PC-9 (cell line): ENCODE data around the gene TP53AIP1. TPM values are rescaled to one million over a fixed set of nuclear protein-coding genes. Genes with fewer than 3 reads are reported as not detected.

Source experiments
- BruUV-seq: library from RNA; stranded (reverse); fragments of 400-500 nt; replicated peaks from 2 replicates; lab custom pipeline; 2021; lab: Mats Ljungman, UMichigan
- CTCF ChIA-PET: fragments of 300-600 bp; sonication (Branson Sonifier 250); formaldehyde crosslinking; loops from one replicate; lab custom pipeline; 2022; ENCODE audit warnings: antibody characterized with exemption; lab: Charles Lee
- POLR2A ChIA-PET: fragments of 300-600 bp; sonication (Branson Sonifier 250); formaldehyde crosslinking; loops from one replicate; lab custom pipeline; 2022; ENCODE audit warnings: antibody characterized with exemption; ENCODE audit not compliant: unreplicated experiment; lab: Charles Lee
- DNase-seq, 2 experiments: peaks; one replicate each; pipeline versions ENCODE4 v3.0.0 to v3.0.0-alpha.2; 2015 to 2022; ENCODE audit warnings: mixed read lengths in 1 of 2
- H2AFZ ChIP-seq: fragments of 200-600 bp; sonication (generic); 2 replicates; pipeline ENCODE4 v1.8.1; 2017; ENCODE audit warnings: antibody characterized with exemption
- H3F3A ChIP-seq: fragments of 200-600 bp; sonication (generic); 2 replicates; pipeline ENCODE4 v1.8.1; 2017; ENCODE audit warnings: antibody characterized with exemption, mild to moderate bottlenecking, low read depth; ENCODE audit not compliant: insufficient read depth
- H3K27ac ChIP-seq: fragments of 200-600 bp; sonication (generic); 2 replicates; pipeline ENCODE4 v1.6.1; 2016; ENCODE audit warnings: mixed run types
- H3K27me3 ChIP-seq: fragments of 200-600 bp; sonication (generic); 2 replicates; pipeline ENCODE4 v1.6.1; 2016; ENCODE audit warnings: low read depth, mixed run types; ENCODE audit not compliant: insufficient read depth
- H3K36me3 ChIP-seq: fragments of 200-600 bp; sonication (generic); 2 replicates; pipeline ENCODE4 v1.6.1; 2016; ENCODE audit warnings: low read depth, mixed run types
- H3K4me1 ChIP-seq: fragments of 200-600 bp; sonication (generic); replicated peaks from 2 replicates; pipeline ENCODE4 v1.6.1; 2016; ENCODE audit warnings: mixed run types; ENCODE audit not compliant: insufficient read depth
- H3K4me2 ChIP-seq: fragments of 200-600 bp; sonication (generic); 2 replicates; pipeline ENCODE4 v1.6.1; 2017; ENCODE audit warnings: mixed run types
- H3K4me3 ChIP-seq: fragments of 200-600 bp; sonication (generic); 2 replicates; pipeline ENCODE4 v1.6.1; 2016; ENCODE audit warnings: mixed run types
- H3K79me2 ChIP-seq: fragments of 200-600 bp; sonication (generic); 2 replicates; pipeline ENCODE4 v1.6.1; 2017; ENCODE audit warnings: low read depth, mixed run types
- H3K9me2 ChIP-seq: fragments of 200-600 bp; sonication (generic); 2 replicates; pipeline ENCODE4 v1.8.1; 2017; ENCODE audit warnings: mild to moderate bottlenecking; ENCODE audit not compliant: insufficient read depth
- H3K9me3 ChIP-seq: fragments of 200-600 bp; sonication (generic); 2 replicates; pipeline ENCODE4 v1.8.1; 2016; ENCODE audit warnings: low read depth; ENCODE audit not compliant: insufficient read depth
- H4K20me1 ChIP-seq: fragments of 200-600 bp; sonication (generic); 2 replicates; pipeline ENCODE4 v1.8.1; 2017; ENCODE audit not compliant: insufficient read depth
- EZH2 ChIP-seq: fragments of 200-600 bp; sonication (generic); IDR thresholded peaks from 2 replicates; pipeline ENCODE4 v1.8.0; 2017; ENCODE audit warnings: antibody characterized with exemption, low read depth
- intact Hi-C: fragments of 100-400 bp; cut with micrococcal nuclease; formaldehyde crosslinking; loops from one replicate; pipeline ENCODE4 v1.10.0; 2022; ENCODE audit not compliant: unreplicated experiment
- total RNA-seq: library from RNA; stranded (reverse); gene quantifications from 2 replicates; pipeline ENCODE4 v1.2.3, GENCODE V29; 2021
- TF ChIP-seq, protein P1 (sequence below): fragments of 200-600 bp; sonication (generic); conservative IDR thresholded peaks from 2 replicates; pipeline ENCODE4 v1.6.1; 2017; ENCODE audit warnings: mixed run types, antibody characterized with exemption, mild to moderate bottlenecking, moderate library complexity

The TP53AIP1 gene
- total RNA-seq, 1 experiment from 2014 or later, result not detected

DNA sequence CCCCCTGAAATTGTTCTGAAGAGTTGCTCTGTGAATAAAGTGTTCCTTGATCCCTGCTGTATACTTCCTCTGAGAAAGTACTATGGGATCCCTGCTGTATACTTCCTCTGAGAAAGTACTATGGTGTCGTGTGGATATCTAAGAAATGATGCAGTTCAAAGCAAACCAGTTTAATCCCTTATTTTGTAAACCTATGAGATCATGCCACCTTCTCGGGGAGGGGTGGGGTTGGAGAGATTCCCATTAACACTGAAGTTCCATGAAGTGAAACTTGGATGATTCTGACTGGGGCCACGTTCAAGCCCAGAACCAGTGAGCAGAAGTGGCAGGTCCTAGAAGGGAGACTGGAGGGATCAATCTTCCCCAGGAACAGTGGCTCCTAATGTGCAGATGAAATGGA is 13.0 kb upstream of the TP53AIP1 start:
- Histone ChIP-seq H4K20me1 (no peaks in the 10 kb centered on the region), H3K4me1 (no peaks in the 10 kb centered on the region), H3K36me3 (no peaks in the 10 kb centered on the region), H3K9me2 (no peaks in the 10 kb centered on the region), H3K4me2 (no peak overlapping the region), H3K27ac (no peak overlapping the region), H3K27me3 (no peaks in the 10 kb centered on the region), H3F3A (no peaks in the 10 kb centered on the region), H3K9me3 (no peaks in the 10 kb centered on the region), H3K79me2 (no peaks in the 10 kb centered on the region), H2AFZ (no peak overlapping the region), H3K4me3 (no peak overlapping the region)
- TF ChIP-seq, protein P1, sequence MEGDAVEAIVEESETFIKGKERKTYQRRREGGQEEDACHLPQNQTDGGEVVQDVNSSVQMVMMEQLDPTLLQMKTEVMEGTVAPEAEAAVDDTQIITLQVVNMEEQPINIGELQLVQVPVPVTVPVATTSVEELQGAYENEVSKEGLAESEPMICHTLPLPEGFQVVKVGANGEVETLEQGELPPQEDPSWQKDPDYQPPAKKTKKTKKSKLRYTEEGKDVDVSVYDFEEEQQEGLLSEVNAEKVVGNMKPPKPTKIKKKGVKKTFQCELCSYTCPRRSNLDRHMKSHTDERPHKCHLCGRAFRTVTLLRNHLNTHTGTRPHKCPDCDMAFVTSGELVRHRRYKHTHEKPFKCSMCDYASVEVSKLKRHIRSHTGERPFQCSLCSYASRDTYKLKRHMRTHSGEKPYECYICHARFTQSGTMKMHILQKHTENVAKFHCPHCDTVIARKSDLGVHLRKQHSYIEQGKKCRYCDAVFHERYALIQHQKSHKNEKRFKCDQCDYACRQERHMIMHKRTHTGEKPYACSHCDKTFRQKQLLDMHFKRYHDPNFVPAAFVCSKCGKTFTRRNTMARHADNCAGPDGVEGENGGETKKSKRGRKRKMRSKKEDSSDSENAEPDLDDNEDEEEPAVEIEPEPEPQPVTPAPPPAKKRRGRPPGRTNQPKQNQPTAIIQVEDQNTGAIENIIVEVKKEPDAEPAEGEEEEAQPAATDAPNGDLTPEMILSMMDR, result no peak
- no peak for TF ChIP-seq EZH2
- BruUV-seq, result no TSS peak
- ChIA-PET CTCF (interaction anchor here (0.7 to 1.4 kb wide), 2 partner anchors 67 to 107 kb away, joined by 3 read pairs; no protein-coding TSS in a partner anchor), POLR2A (no interaction called here)
- DNase-seq, result no peak
- intact Hi-C loops, result loop anchor here (1.0 to 5.0 kb wide), 5 partner anchors 71 to 923 kb away; no protein-coding TSS in a partner anchor

DNA sequence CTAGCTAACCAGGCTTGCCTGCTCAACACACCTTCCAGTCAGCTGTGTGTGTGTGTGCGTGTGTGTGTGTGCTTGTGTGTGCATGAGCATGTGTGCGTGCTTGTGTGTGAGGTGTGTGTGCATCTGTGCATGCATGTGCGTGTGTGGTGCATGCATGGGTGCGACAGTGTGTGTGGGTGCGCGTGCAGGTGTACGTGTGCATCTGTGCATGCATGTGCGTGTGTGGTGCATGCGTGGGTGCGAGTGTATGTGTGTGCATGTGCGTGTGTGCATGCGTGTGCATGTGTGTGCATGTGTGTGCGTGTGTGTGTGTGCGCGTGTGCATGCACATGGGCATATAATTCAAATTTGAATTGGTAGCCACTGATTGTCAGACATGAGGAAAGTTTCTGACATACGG is 10.5 kb upstream of the TP53AIP1 start:
- H3K9me3 ChIP-seq, result no peaks in the 10 kb centered on the region
- ChIA-PET CTCF (no interaction called here), POLR2A (no interaction called here)
- no peaks in the 10 kb centered on the region for H3K27me3 ChIP-seq
- no TSS peak for BruUV-seq
- no peaks in the 10 kb centered on the region for H3K79me2 ChIP-seq
- no peaks in the 10 kb centered on the region for H3K36me3 ChIP-seq
- no peak overlapping the region for H2AFZ ChIP-seq
- H3F3A ChIP-seq, result no peaks in the 10 kb centered on the region
- no peaks in the 10 kb centered on the region for H3K9me2 ChIP-seq
- intact Hi-C loops, result no loop called here
- no peak overlapping the region for H3K4me3 ChIP-seq
- H3K4me2 ChIP-seq, result no peak overlapping the region
- H4K20me1 ChIP-seq, result no peaks in the 10 kb centered on the region
- H3K27ac ChIP-seq, result no peak overlapping the region
- TF ChIP-seq EZH2, result no peak
- TF ChIP-seq, protein P1, result no peak
- DNase-seq, result no peak
- H3K4me1 ChIP-seq, result no peaks in the 10 kb centered on the region

DNA sequence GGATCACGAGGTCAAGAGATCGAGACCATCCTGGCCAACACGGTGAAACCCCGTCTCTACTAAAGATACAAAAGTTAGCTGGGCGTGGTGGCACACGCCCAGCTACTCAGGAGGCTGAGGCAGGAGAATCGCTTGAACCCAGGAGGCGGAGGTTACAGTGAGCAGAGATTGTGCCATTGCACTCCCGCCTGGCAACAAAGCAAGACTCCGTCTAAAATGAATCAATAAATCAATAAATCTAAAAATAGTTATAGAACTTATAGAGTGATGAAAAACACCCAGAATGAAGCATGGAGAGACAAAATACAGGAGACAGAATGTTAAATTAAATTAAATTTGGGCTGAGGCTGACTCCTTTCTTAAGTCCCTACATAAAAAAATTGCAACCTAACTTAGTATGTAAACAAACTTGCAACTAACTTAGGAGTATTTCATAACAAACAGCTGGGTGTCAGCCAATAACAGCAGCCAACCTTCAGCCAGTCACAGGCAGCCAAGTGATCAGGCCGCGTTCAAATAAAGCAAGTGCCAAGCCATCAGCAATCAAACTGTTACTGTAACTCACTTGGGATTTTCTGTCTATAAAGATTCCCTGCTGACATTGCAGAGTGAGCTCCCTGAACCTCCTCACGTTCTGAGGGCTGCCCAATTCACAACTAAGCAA is 7.3 kb upstream of the TP53AIP1 start:
- H3K4me3 ChIP-seq, result no peak overlapping the region
- H3F3A ChIP-seq, result no peaks in the 10 kb centered on the region
- CTCF ChIA-PET, result no interaction called here
- no TSS peak for BruUV-seq
- H3K36me3 ChIP-seq, result no peaks in the 10 kb centered on the region
- DNase-seq, result no peak
- H4K20me1 ChIP-seq, result no peaks in the 10 kb centered on the region
- H3K9me3 ChIP-seq, result no peaks in the 10 kb centered on the region
- H3K27ac ChIP-seq, result no peak overlapping the region
- intact Hi-C loops, result no loop called here
- no peaks in the 10 kb centered on the region for H3K79me2 ChIP-seq
- H3K27me3 ChIP-seq, result no peaks in the 10 kb centered on the region
- H2AFZ ChIP-seq, result no peak overlapping the region
- no peak overlapping the region for H3K4me2 ChIP-seq
- H3K9me2 ChIP-seq, result no peaks in the 10 kb centered on the region
- no peaks in the 10 kb centered on the region for H3K4me1 ChIP-seq
- TF ChIP-seq, protein P1, result no peak
- no peak for TF ChIP-seq EZH2
- POLR2A ChIA-PET, result no interaction called here
